IMR-90 (cell line): ENCODE measurements around the gene TNPO1. TPM values are rescaled to one million over a fixed set of nuclear protein-coding genes. Genes with fewer than 3 reads are reported as not detected.

Experiments used
- ATAC-seq: fragments of 200-7000 bp; cut with Tn5 transposase; 2 replicates; pipeline ENCODE4 v1.9.1; 2020; ENCODE audit warnings: low read depth, mild to moderate bottlenecking, moderate library complexity
- BruUV-seq: library from RNA; stranded (reverse); fragments of 400-500 nt; replicated peaks from 2 replicates; lab custom pipeline; 2021; lab: Mats Ljungman, UMichigan
- CTCF ChIA-PET: fragments of 300-600 bp; formaldehyde crosslinking; extraction: SDS; loops from one replicate; lab custom pipeline; 2021; ENCODE audit warnings: antibody characterized with exemption; lab: Yijun Ruan, JAX
- POLR2A ChIA-PET: fragments of 300-600 bp; sonication (Branson Sonifier 250); formaldehyde crosslinking; loops from one replicate; lab custom pipeline; 2022; ENCODE audit warnings: antibody characterized with exemption; ENCODE audit not compliant: unreplicated experiment; lab: Charles Lee
- DNase-seq: peaks from one replicate; pipeline ENCODE4 v3.0.0; 2013
- H2AFZ ChIP-seq: replicated peaks from 2 replicates; pipeline ENCODE3; 2013; ENCODE audit warnings: low read length, mild to moderate bottlenecking; ENCODE audit not compliant: poor library complexity
- H2AK5ac ChIP-seq: 2 replicates; pipeline ENCODE4 v1.6.1; 2013; ENCODE audit warnings: low read depth, low read length, inconsistent platforms
- H2AK9ac ChIP-seq: replicated peaks from 2 replicates; pipeline ENCODE3; 2013; ENCODE audit warnings: mild to moderate bottlenecking, low read depth, low read length, moderate library complexity; ENCODE audit not compliant: poor library complexity
- H2BK120ac ChIP-seq: 2 replicates; pipeline ENCODE4 v1.6.1; 2013; ENCODE audit warnings: low read depth, low read length, inconsistent platforms
- H2BK15ac ChIP-seq: 3 replicates; pipeline ENCODE4 v1.6.1; 2013; ENCODE audit warnings: low read depth, low read length, inconsistent platforms
- H2BK20ac ChIP-seq: 2 replicates; pipeline ENCODE4 v1.6.1; 2013; ENCODE audit warnings: low read depth, mild to moderate bottlenecking, inconsistent platforms, low read length, moderate library complexity
- H2BK5ac ChIP-seq: 2 replicates; pipeline ENCODE4 v1.6.1; 2013; ENCODE audit warnings: mild to moderate bottlenecking, low read depth, low read length, inconsistent platforms; ENCODE audit not compliant: poor library complexity, severe bottlenecking
- H3K14ac ChIP-seq: replicated peaks from 2 replicates; pipeline ENCODE4 v1.6.1; 2013; ENCODE audit warnings: low read depth, low read length, inconsistent platforms
- H3K18ac ChIP-seq: 2 replicates; pipeline ENCODE4 v1.6.1; 2013; ENCODE audit warnings: low read depth, low read length, control low read depth
- H3K23ac ChIP-seq: 2 replicates; pipeline ENCODE4 v1.6.1; 2013; ENCODE audit warnings: low read depth, low read length, inconsistent platforms
- H3K27ac ChIP-seq: 2 replicates; pipeline ENCODE4 v1.5.1; 2013; ENCODE audit warnings: mild to moderate bottlenecking, control low read depth, low read length; ENCODE audit not compliant: insufficient read depth
- H3K27me3 ChIP-seq: 2 replicates; pipeline ENCODE4 v1.6.1; 2013; ENCODE audit warnings: low read length; ENCODE audit not compliant: control insufficient read depth, insufficient read depth
- H3K36me3 ChIP-seq: 2 replicates; pipeline ENCODE4 v1.6.1; 2013; ENCODE audit warnings: low read length, mixed read lengths; ENCODE audit not compliant: control insufficient read depth, insufficient read depth
- H3K4ac ChIP-seq: 2 replicates; pipeline ENCODE4 v1.6.1; 2013; ENCODE audit warnings: low read depth, low read length, inconsistent platforms
- H3K4me1 ChIP-seq: 2 replicates; pipeline ENCODE4 v1.6.1; 2013; ENCODE audit warnings: low read length, mixed read lengths; ENCODE audit not compliant: control insufficient read depth, insufficient read depth
- H3K4me2 ChIP-seq: 2 replicates; pipeline ENCODE4 v1.6.1; 2013; ENCODE audit warnings: low read depth, mild to moderate bottlenecking, control low read depth, low read length, moderate library complexity
- H3K4me3 ChIP-seq: 2 replicates; pipeline ENCODE4 v1.5.1; 2013; ENCODE audit warnings: low read depth, mild to moderate bottlenecking, control low read depth, low read length, moderate library complexity; ENCODE audit not compliant: insufficient read depth
- H3K56ac ChIP-seq: 2 replicates; pipeline ENCODE4 v1.6.1; 2013; ENCODE audit warnings: low read length, inconsistent platforms; ENCODE audit not compliant: insufficient read depth; ENCODE audit errors: extremely low read depth
- H3K79me1 ChIP-seq, 2 experiments: 2 replicates each; pipeline ENCODE4 v1.6.1; 2013; ENCODE audit warnings: low read length in 2 of 2, inconsistent platforms in 1 of 2, low read depth in 1 of 2
- H3K9ac ChIP-seq: 2 replicates; pipeline ENCODE4 v1.6.1; 2013; ENCODE audit warnings: low read depth, low read length, control low read depth
- H3K9me1 ChIP-seq: 2 replicates; pipeline ENCODE4 v1.6.1; 2013; ENCODE audit warnings: low read length, inconsistent platforms; ENCODE audit not compliant: insufficient read depth
- H3K9me3 ChIP-seq: 2 replicates; pipeline ENCODE4 v1.6.1; 2013; ENCODE audit warnings: low read length; ENCODE audit not compliant: control insufficient read depth, insufficient read depth
- H4K20me1 ChIP-seq: 2 replicates; pipeline ENCODE4 v1.6.1; 2013; ENCODE audit warnings: low read length, inconsistent platforms; ENCODE audit not compliant: insufficient read depth
- H4K5ac ChIP-seq: 2 replicates; pipeline ENCODE4 v1.6.1; 2013; ENCODE audit warnings: mild to moderate bottlenecking, low read depth, low read length, control low read depth
- H4K8ac ChIP-seq, 2 experiments: 2 replicates each; pipeline ENCODE4 v1.6.1; 2013; ENCODE audit warnings: low read depth in 2 of 2, low read length in 2 of 2, control low read depth in 1 of 2, inconsistent platforms in 1 of 2
- H4K91ac ChIP-seq: 2 replicates; pipeline ENCODE4 v1.6.1; 2013; ENCODE audit warnings: low read depth, low read length, inconsistent platforms; ENCODE audit not compliant: insufficient read depth
- BHLHE40 ChIP-seq: fragments of 150-350 bp; IDR thresholded peaks from 2 replicates; pipeline ENCODE4 v1.6.1; 2016; ENCODE audit warnings: mild to moderate bottlenecking, low read depth, low read length
- CEBPB ChIP-seq: IDR thresholded peaks from 2 replicates; pipeline ENCODE4 v1.6.1; 2012; ENCODE audit warnings: low read depth, low read length, improper control_type of control experiment
- CHD1 ChIP-seq: IDR thresholded peaks from 2 replicates; pipeline ENCODE4 v1.6.1; 2012; ENCODE audit warnings: low read depth, low read length, improper control_type of control experiment
- CTCF ChIP-seq: conservative IDR thresholded peaks from 2 replicates; pipeline ENCODE4 v1.5.1; 2012; ENCODE audit warnings: mild to moderate bottlenecking, low read depth, low read length, improper control_type of control experiment
- FOS ChIP-seq: fragments of 150-350 bp; IDR thresholded peaks from 2 replicates; pipeline ENCODE4 v1.6.1; 2016; ENCODE audit warnings: low read depth, low read length
- MAZ ChIP-seq: IDR thresholded peaks from 2 replicates; pipeline ENCODE4 v1.6.1; 2012; ENCODE audit warnings: low read depth, mild to moderate bottlenecking, low read length, improper control_type of control experiment, moderate library complexity, borderline replicate concordance
- POLR2A ChIP-seq: IDR thresholded peaks from 2 replicates; pipeline ENCODE4 v1.6.1; 2012; ENCODE audit warnings: mild to moderate bottlenecking, low read depth, low read length
- RAD21 ChIP-seq: IDR thresholded peaks from 2 replicates; pipeline ENCODE4 v1.6.1; 2012; ENCODE audit warnings: low read length, improper control_type of control experiment
- RCOR1 ChIP-seq: IDR thresholded peaks from 2 replicates; pipeline ENCODE4 v1.6.1; 2012; ENCODE audit warnings: mild to moderate bottlenecking, low read length, improper control_type of control experiment; ENCODE audit not compliant: insufficient replicate concordance
- USF2 ChIP-seq: fragments of 150-350 bp; IDR thresholded peaks from 2 replicates; pipeline ENCODE4 v1.6.1; 2017; ENCODE audit warnings: mild to moderate bottlenecking, antibody characterized with exemption, low read length, low read depth
- WGBS, 2 experiments: methylation state at CpG; one replicate each; pipeline versions ENCODE4 v1.1.5 to v1.1.7; 2013; ENCODE audit warnings: missing lambda C conversion rate in 2 of 2; ENCODE audit not compliant: insufficient read length in 1 of 2; ENCODE audit errors: extremely low coverage in 2 of 2; 5-methylcytosine and 5-hydroxymethylcytosine counted together
- dilution Hi-C: fragments of 300-500 bp; cut with HindIII; formaldehyde crosslinking; loops from one replicate; pipeline ENCODE4 v1.14.3; 2018; ENCODE audit warnings: low sequenced_read_pairs; ENCODE audit not compliant: unreplicated experiment
- in situ Hi-C: fragments of 300-500 bp; cut with MboI; formaldehyde crosslinking; loops from 3 replicates; pipeline ENCODE4 v1.14.3; 2019; ENCODE audit warnings: low sequenced_read_pairs, inconsistent platforms, mixed read lengths
- intact Hi-C: fragments of 100-400 bp; cut with micrococcal nuclease; formaldehyde crosslinking; loops from 2 replicates; pipeline ENCODE4 v1.10.0; 2022
- polyA plus RNA-seq, 3 experiments: library from polyadenylated mRNA; depleted of rRNA; stranded (reverse); fragments of >200 nt; gene quantifications; 2 replicates each; pipeline ENCODE4 v1.2.3, GENCODE V29; 2012; ENCODE audit warnings: low replicate concordance in 1 of 3
- total RNA-seq: library from RNA; depleted of rRNA; stranded (reverse); fragments of >200 nt; gene quantifications from 2 replicates; pipeline ENCODE4 v1.2.3, GENCODE V29; 2012

The TNPO1 gene
- total and polyA plus RNA-seq, 2 of the 4 experiments (the other 2 are of a cell fraction) = 45.5 to 400 TPM

DNA sequence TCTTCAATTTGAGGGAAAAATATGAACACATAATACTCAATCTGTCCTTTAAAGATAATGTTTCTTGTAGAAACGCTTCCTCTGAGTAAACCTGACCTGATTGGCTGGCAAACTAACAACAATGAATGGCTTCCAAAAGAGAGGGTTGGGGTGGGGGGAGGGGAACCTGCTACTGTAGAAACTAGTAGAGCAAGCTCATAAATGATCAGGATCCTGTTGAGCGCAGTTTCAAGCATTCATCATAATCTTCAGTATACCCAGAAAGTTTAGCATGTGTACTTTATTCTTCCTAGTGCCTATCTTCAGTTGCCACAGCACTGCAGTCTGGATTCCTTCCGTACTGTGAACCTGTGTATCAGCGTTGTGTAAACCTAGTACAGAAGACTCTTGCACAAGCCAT, 76.4 kb downstream of the TNPO1 start:
- Histone ChIP-seq H3K9me3 (no peaks in the 10 kb centered on the region), H3K27me3 (no peaks in the 10 kb centered on the region), H3K27ac (no peak overlapping the region), H4K8ac (no peak overlapping the region), H3K56ac (no peak overlapping the region), H4K20me1 (peaks cover 3% of the 10 kb centered on the region; the same call in 1 of the 2 replicates), H3K9me1 (peaks cover 3% of the 10 kb centered on the region; the same call in 1 of the 2 replicates), H2AFZ (no peak overlapping the region), H3K14ac (no peak overlapping the region), H2BK120ac (no peak overlapping the region), H4K5ac (no peak overlapping the region), H4K91ac (no peak overlapping the region), H3K4ac (no peak overlapping the region), H2AK5ac (no peak overlapping the region), H3K23ac (no peak overlapping the region), H3K9ac (no peak overlapping the region), H3K4me1 (no peaks in the 10 kb centered on the region), H2BK15ac (no peak overlapping the region), H2BK20ac (no peak overlapping the region), H2BK5ac (no peak overlapping the region), H2AK9ac (no peak overlapping the region), H3K79me1 (peaks cover 31 to 39% of the 10 kb centered on the region in 2 experiments), H3K4me2 (no peak overlapping the region), H3K4me3 (no peak overlapping the region), H3K36me3 (peaks cover 54% of the 10 kb centered on the region), H3K18ac (no peak overlapping the region)
- in situ Hi-C loops = no loop called here
- DNase-seq = no peak
- no peak for ATAC-seq
- BruUV-seq = no TSS peak
- dilution Hi-C loops = no loop called here
- no peak for TF ChIP-seq CEBPB
- TF ChIP-seq BHLHE40 = no peak
- TF ChIP-seq MAZ = no peak
- no peak for TF ChIP-seq CTCF
- TF ChIP-seq RCOR1 = no peak
- TF ChIP-seq CHD1 = no peak
- TF ChIP-seq POLR2A = no peak
- no peak for TF ChIP-seq USF2
- TF ChIP-seq RAD21 = no peak
- no peak for TF ChIP-seq FOS
- ChIA-PET CTCF (no interaction called here), POLR2A (no interaction called here)
- no CpG with 5 or more reads among the region's 4 CpGs for WGBS, 2 experiments
- intact Hi-C loops = no loop called here
